ENCODE results near the gene USP9X.
A peak's percentile ranks its signal among the peaks of the same experiment; 100 is the strongest.
"Not testable (repeated sequence)": the region's sequence is repeated elsewhere in the genome, so short reads cannot be mapped to it uniquely, and the experiment has no call there.

The USP9X gene

DNA sequence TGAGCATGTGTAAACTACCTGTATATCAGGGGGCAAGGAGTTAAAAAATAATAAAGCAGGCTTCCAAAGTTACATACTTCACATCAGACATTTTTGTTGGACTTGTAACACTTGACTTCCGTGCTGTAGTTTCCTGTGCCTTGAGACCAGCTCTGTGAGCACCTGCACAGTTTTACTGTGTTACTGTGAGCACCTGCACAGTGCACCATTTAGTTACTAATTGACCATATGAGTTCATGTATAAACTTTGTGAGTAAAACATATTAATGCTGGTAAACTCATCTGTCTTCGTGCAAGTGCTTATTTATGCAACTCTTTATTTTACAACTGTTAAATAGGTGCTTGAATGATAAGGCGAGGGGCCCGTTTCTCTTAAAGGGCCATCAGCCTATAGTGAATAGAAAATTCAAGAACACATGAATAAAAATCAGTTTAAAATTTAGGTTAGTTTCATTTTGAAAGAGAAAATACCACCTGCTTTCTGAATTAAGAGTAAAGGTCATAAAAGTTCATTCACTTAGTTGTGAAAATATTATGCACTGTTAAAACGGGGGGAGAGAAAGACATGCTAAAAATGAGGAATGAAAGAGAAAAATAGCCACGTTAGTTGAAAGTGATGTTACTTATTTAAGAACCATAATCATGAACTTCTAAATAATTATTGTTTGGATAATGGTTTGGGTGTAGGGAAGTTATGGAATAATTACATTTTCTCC lies 42.4 kb downstream of the USP9X start:
- DNase-seq: no peak

DNA sequence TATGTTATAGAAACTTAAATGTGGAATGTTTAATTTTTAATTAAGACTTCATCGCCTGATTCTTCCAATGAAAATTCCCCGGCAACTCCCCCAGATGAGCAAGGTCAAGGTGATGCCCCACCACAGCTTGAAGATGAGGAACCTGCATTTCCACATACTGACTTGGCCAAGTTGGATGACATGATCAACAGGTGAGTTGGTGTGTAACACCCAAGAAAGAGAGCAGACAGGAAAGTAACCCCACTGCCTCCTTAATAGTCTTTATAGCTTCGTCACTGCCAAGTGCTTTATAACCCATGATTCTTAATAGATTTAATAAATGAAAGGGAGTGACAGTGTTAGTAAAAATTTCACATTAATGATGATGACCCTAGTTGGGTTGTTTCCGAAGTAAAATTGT lies 43.7 kb downstream of the USP9X start:
- no peak for DNase-seq

DNA sequence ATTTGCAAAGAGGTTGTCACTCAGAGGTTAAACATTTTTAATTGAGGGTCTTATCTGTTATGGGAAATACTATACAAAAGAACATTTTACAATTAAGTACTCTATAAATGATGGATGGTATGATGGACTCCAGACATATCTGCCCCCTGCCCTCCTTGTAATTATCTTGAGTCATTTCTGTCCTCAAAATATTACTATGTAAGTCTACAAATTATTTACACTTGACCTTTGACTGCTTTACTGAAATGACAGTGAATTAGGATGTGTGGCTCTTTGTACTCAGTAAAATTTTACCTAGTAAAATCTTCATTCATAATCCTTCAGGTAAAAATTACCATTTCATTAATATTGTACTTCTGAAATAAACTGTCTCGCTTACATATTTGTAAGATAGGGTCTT lies 46.5 kb downstream of the USP9X start:
- DNase-seq: no peak

DNA sequence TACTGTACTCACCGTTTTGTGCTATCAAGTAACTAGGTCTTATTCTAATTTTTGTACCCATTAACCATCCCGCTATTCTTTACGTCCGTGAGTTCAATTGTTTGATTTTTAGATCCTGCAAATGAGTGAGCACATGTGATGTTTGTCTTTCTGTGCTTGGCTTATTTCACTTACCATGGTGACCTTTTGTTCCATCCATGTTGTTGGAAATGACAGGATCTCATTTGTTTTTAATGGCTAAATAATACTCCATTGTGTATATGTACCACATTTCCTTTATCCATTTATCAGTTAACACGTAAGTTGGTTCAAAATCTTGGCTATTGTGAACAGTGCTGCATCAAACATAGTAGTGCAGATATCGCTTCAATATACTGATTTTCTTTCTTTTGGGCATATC lies 48.3 kb downstream of the USP9X start:
- no peak for DNase-seq

- DNase-seq: no peak
Observed at GRCh38 chrX:41137589-41137988, 52.3 kb downstream of the USP9X start.

DNA sequence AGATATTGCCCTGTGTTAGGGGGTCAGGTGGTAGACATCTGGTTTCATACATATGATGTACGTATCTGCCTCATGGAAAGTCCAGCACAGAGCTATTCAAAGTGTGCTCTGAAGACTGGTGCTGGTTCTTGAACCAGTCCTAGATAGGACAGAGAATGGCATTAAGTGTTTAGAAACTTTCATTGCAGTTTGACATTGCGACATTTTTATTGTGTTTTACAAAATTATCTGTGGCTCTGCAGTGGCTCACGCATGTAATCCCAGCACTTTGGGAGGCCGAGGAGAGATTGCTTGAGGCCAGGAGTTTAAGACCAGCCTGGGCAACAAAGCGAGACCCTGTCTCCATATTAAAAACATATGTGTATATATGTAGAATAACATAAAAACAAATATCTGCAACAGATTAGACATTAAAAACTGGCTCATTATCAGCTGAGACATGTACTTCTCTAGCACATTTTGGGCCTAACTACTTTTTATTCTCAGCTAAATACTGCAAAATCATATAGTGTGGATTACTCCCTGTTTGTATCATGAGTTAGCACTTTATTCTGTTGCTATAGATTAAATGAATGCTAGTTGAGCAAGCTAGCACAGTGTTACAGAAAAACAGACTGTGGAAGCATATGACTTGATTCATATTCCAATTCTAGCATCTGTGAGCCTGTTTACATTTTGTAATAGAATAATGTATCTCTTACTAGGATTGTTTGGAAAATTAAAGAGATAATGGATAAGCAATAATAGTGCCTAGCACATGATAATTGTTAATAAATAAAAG lies 57.1 kb downstream of the USP9X start:
- no peak for DNase-seq

DNA sequence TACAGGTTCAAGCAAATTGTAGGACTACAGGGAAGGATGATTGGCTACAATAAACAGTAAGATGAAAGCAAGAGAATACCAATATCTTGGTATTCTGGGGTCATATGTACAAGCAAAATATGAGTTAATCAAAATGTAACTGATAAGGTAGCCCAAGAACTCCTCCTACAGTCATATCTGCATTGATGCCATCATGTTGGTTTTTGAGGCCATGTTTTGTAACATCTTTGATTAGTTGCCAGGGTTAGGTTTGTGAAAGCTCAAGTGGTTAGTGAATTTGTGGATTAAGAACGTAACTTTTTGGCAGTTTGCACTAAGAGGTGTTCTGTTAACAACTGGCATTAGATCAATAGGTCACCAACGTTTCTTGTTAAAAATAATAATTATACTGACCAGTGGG lies 59.6 kb downstream of the USP9X start:
- DNase-seq: no peak

DNA sequence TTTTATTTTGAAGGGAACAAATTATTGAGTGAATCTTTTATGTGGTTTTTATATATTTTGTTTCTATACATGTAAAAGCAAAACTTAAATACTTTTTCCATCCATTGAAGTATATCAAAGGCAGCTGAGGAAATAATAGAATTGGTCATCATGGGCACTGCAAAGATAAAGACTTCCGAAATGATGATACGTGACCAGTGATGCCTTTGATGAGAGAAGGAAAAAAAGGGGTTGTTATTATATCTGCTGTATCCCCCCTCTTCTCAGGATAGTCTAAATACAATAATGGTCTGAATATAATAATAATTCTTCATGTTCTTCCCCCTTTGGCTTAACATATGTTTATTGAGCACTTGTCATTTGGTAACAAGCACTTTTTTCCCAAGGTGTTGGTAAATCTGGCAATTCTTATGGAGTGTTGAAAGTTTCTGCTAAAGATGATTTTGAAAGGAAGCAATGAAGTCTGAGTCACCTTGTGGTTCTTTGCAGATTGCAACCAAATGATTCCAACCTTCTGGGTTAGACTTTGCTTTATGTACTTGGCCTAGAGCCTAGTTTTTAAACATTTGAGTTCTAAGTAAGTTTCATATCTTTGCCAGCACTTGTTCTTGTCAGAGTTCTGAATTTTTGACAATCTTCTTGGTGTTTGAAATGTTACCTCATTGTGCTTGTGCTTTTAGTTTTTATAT lies 60.8 kb downstream of the USP9X start:
- DNase-seq: no peak

DNA sequence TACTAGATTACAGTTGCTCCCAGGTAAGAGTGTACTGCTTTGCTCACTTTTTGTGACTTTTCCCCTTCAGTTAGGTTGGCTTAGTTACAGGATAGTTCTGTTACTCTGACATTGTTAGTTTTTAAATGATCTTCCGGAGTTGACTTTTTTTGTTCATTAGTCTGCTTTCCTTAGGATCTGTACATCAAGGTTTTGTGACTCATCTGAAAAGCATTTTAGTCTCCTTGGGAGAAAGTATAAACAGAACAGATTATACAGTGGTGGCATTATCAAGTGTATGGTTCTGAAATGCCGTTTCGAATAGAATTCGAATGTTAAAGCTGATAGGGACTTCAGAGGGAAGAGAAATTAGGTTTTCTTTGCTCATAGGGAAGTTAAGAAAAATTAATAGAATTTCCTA lies 63.3 kb downstream of the USP9X start:
- DNase-seq: no peak

DNA sequence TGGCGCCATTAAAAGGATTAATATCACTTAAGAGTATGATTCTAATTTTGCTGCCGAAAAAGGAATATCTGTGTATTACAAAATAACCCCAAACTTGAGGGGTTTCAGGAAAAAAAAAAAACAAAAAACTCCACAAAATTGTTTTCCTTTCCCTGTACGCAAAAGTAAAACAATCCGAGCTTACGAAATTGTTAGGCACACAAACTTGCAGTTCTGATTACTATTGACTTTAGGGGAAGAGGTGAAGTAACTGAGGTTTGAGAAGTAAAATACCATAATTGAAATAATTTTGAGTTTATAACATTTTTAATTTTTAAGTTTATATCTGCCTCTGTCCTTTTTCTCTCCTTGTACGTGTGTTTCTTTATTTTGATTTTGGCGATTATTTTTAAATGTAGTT lies 64.8 kb downstream of the USP9X start:
- no peak for DNase-seq

DNA sequence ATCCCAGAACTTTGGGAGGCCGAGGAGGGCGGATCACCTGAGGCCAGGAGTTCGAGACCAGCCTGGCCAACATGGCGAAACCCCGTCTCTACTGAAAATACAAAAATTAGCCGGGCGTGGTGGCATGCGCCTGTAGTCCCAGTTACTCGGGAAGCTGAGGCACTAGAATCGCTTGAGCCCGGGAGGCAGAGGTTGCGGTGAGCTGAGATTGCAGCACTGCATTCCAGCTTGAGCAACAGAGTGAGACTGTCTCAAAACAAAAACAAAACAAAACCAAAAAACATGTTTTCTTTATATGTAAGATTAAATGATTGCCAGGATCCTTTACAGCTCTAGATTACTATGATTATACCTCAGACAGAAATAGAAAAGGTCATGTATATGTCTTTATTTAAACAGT lies 66.5 kb downstream of the USP9X start:
- DNase-seq: not testable (repeated sequence)

GRCh38 chrX:41152221-41152620 lies 67.0 kb downstream of the USP9X start:
- DNase-seq: no peak

GRCh38 chrX:41153448-41153847 lies 68.2 kb downstream of the USP9X start:
- no peak for DNase-seq

DNA sequence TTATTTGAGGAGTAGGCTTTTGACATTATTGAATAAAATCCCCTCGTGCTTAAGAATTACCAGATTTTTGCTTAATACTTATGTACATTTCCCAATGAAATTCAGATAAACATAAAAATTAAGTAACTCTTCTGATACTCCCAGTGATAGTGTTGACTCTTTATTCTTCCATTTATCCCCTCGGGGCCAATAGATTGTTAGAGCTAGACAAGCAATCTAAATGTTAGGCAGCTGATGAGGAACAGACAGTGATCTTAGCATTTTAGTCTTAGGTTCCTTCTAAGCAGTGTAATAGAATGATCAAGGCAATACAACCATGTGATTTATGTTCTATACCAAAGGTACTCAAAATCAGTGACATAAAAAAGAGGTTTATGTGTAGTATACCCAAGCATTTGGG lies 68.7 kb downstream of the USP9X start:
- no peak for DNase-seq

GRCh38 chrX:41164449-41164848 lies 79.2 kb downstream of the USP9X start:
- no peak for DNase-seq

- DNase-seq: no peak
Observed at GRCh38 chrX:41167888-41168287, 82.6 kb downstream of the USP9X start.

DNA sequence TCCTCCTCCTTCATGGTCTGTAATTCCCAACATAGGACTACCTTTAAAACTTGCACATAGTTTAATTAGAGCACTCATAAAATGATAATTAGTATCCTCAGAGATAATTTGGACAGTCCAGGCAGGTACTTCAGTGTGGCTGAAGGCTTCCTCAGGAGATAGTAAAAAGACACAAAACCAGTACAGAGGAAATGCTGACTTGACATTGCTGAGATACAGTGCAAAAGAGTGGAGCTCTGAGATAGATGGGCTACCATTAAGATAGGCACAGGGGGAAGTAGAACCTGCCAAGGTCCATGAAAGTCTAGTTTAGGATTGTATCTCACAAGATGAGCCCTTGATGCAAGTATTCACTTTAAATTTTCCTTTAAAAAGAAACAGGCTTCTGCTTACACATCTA lies 91.0 kb downstream of the USP9X start:
- no peak for DNase-seq

DNA sequence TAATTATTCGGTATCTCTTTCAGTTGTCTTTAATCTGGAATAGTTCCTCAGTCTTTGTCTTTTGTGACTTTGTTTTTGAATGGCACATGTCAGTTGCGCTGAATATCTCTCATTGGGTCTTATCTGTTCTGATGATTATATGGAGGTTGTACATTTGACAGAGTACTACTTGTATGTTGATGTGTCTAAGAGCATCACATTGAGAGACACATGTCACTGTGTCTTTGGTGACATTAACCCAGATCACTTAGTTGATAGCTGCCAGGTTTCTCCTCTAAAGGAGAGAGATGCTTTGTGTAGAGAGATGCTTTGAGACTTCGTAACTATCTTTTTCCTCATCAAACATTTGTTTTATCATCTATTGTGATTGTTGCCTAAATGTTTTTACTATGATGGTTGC lies 92.1 kb downstream of the USP9X start:
- no peak for DNase-seq

DNA sequence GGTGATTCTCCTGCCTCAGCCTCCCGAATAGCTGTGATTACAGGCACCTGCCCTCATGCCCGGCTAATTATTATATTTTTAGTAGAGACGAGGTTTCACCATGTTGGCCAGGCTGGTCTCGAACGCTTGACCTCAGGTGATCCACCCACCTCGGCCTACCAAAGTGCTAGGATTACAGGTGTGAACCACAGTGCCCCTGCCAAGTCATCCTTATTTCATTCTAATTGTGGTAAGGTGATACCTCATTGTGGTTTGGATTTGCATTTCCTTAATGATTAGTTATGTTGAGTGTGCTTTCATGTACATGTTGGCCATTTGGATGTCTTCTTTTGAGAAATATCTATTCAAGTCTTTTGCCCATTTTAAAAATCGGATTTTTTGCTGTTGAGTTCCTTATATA lies 93.0 kb downstream of the USP9X start:
- DNase-seq: no peak

GRCh38 chrX:41180194-41180908 lies 95.1 kb downstream of the USP9X start:
- DNase-seq: peak; percentile 43

DNA sequence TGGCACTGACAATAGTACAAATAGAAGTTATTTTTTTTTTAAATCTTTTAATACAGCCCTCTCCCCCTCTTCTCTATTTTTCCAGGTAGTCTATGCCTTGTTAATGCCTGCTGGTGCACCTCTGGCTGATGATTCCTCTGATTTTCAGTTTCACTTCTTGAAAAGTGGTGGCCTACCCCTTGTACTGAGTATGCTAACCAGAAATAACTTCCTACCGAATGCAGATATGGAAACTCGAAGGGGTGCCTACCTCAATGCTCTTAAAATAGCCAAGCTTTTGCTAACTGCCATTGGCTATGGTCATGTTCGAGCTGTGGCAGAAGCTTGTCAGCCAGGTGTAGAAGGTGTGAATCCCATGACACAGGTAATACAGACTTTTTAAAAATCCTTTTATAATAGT lies 99.1 kb downstream of the USP9X start:
- DNase-seq: no peak

DNA sequence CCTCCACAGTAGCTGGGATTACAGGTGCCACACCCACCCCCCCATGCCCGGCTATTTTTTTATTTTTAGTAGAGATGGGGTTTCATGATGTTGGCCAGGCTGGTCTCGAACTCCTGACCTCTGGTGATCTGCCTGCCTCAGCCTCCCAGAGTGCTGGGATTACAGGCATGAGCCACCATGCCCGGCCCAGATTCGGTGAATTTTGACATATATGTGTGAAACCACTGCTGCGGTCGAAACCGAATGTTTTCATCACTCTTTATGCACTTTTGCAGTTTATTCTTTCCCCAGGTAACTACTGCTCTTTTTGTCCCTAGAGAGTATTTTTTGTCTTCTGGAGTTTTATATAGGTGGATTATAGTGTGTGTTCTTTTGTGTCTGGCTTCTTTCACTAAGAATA lies 101.7 kb downstream of the USP9X start:
- DNase-seq: not testable (repeated sequence)

DNA sequence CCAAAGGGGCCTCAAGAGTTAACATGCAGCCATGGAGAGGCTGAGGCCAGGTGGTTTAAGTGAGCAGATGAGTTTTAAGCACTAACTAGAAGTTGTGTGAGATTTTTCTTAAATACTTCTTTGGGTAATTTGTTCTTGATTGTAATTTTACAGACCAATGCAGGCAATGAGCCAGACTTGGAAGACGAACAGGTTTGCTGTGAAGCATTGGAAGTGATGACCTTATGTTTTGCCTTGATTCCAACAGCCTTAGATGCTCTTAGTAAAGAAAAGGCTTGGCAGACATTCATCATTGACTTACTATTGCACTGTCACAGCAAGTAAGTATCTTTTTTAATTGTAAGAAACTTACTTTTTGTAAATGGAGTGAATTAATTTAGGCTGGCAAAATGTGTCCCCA lies 103.9 kb downstream of the USP9X start:
- DNase-seq: no peak
